ENCODE results near the gene DBH.

DBH gene

DNA sequence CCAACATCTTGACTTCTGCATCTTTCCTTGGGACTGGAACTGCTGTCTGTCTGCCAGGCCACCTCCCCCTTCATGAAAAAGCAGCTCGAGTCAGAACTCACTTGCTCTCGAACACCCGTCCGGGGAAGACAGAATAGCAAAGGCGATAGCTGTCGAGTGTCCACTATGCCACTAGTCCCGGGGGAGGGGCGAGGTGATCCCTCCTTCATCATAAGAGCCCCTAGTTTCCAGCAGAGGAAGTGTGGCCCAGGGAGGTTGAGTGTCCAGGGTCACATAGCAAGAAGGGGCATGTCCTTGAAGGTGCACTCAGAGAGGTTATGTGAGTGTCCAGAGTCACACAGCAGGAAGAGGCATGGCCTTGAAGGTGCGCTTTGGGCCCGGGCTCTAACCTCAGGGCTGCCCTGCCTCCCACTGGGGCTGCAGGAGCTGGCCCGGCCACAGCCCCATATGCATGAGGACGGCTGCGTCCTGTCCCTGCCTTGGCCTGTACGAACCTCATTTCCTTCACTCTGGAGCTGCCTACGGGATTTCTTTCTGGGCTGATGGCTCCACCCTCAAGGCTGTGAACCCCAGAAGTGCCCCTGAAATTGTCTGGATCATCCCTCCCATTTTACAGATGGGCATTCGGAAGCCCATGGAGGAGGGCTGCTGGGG, 6.7 kb downstream of the DBH start:
- no peak for DNase-seq (ENCODE audit: low read depth in 2 of 2, low spot score in 1 of 2)

DNA sequence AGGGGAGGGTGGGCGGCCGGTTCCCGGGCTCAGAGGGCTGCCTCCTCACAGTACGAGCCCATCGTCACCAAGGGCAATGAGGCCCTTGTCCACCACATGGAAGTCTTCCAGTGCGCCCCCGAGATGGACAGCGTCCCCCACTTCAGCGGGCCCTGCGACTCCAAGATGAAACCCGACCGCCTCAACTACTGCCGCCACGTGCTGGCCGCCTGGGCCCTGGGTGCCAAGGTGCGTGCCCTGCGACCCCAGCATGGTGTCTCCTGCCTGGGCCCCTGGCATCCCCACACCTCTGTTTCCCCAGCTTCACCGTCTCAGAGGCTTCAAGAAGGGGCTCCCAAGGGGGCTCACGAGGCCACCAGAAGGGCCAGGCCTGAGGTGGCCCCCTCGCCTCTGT, 7.2 kb downstream of the DBH start:
- DNase-seq (ENCODE audit: low read depth in 2 of 2, low spot score in 1 of 2): no peak

DNA sequence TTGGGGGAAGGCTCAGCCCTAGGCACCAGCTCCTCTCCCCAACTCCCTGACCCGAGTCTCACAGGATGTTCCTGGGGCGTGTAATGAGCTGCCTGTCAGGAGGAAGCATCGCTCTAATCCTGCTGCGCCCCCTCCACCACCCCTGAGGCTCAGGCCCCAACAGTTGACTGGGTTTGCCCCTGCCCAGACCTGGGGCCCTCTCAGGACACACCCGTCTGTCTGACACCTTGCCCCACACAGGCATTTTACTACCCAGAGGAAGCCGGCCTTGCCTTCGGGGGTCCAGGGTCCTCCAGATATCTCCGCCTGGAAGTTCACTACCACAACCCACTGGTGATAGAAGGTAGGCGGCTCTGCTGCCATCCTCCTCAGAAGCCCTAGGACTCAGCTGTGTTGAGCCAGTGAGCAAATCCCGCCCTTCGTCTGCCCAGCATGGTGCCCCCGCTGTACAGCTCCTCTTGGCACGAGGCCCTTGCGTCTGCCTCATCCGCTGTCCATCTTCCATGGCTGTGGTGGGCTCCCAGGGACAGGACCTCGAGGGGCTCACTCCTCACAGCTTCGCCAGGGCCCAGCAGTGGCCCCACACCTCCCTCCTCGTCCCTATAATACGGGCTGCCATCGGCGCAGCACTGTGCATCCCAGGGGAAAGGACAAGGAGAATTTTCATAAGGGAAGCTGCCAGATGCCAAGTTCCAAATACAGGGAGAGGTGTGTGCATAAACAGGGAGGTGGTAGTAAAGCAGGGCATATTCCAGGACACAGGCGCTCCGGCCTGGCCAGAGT, 8.0 kb downstream of the DBH start:
- no peak for DNase-seq (ENCODE audit: low read depth in 2 of 2, low spot score in 1 of 2)

DNA sequence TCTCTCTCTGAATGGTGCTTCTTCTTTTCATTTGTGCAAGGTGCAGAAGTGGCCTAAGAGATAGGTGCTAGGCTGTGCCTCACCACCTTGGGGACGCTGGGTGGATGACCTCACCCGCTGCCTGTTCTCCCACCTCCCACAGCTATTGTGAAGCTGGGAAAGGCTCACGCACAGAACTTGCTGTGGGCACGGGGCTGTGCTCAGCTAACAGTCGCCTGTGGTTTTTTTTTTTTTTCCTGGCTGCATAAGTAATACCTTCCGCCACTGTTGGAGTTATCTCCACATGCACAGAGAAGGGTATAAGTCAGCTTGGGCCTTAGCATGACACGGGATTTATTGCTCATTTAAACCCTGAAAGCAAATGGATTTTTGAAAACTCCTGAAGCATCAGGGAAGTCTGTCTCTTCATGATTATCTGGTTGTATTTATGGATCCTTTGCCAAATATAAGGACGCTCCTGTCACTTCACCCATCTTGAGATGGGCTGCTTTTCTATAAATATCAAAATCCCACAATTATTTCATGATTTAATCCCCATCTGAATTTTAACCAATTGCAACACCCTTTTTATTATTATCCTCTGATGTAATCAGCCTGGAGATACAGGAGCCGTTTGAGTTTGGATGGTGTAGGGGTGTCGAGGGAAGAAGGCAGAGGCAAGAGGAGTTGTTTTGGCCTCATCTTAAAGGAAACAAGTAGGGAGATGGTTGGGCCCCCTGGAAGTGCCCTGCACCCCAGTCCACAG, 9.0 kb downstream of the DBH start:
- no peak for DNase-seq (ENCODE audit: low read depth in 2 of 2, low spot score in 1 of 2)

DNA sequence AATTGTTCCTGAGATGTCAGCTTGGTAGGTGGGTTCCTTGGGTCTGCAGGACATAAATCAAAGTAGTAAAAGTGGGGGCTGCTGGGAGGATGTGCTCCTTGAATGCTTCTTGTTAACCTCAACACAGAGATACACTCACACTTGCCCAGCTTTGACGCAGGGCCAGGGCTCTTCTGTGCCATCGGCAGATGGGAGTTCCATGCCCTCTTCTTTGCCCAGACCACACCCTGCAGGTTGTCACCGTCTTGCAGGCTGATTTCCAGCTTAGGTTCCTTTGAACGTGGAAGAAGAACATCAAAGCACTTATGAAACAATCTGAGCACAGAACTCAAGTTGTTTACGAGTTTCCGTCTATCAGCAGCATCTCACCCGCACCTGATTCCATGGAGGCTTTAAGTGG, 11.0 kb downstream of the DBH start:
- DNase-seq (ENCODE audit: low read depth in 2 of 2, low spot score in 1 of 2): no peak

DNA sequence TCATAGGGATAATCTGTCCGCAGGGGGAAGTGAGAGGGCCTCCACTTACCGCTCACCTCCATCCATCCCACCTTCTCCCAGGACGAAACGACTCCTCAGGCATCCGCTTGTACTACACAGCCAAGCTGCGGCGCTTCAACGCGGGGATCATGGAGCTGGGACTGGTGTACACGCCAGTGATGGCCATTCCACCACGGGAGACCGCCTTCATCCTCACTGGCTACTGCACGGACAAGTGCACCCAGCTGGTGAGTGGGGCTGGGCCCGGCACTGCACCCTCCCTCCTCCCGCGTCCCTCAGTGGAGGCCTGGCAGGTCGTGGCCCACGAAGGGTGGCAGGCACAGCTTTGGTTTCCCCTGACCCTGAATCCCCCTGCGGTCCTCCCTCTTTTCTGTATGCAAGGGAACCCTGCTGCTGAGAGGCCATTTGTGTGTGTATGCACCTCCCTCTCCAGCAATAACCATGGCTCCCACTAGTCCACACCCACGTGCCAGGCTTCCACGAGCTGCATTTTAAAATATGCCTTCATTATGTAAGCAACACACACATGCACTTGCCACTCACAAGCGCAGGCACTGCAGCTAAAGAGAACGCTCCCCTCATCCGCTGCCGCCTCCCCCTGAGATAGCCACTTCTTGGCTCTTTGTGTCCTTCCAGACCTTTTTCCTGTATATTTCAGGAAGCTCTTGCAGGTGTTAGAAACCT, 11.8 kb downstream of the DBH start:
- DNase-seq (ENCODE audit: low read depth in 2 of 2, low spot score in 1 of 2): no peak

DNA sequence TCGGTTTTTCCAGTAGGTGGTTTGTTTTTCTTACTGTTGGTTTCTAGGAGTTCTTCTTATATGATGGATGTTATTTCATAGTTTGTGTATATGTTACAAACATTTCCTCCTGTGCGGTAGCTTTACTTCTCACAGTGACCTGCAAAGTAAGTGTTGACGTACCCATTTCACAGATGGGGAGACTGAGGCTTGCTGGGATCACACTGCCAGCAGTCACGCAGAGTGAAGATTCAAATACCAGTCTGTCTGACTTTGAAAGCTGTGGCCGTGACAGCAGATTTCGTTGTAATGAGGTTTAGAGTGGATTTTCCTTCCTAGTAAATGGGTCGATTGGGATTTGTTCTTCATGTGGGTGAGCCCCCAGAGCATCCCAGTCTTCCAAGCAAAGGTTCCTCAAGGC, 13.0 kb downstream of the DBH start:
- no peak for DNase-seq (ENCODE audit: low read depth in 2 of 2, low spot score in 1 of 2)

DNA sequence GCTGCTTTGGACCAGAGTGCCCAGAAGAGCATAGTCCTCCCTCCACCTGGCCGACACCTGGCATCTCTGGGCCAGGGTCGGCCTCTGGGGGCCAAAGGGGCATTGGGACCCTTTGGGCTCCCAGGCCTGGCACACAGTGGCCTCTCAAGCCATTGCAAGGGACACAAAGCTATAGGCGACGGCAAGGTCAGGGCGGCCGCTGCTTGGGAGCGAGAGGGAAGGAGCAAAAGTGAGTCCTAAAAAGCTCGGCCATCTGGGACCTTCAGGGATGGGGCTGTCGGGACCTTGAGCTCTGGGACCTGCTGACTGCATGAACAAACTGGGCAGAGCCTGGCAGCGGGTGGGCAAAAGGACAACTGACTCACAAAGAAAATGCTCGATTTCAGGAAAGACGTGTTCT, 13.9 kb downstream of the DBH start:
- DNase-seq (ENCODE audit: low read depth in 2 of 2, low spot score in 1 of 2): no peak

DNA sequence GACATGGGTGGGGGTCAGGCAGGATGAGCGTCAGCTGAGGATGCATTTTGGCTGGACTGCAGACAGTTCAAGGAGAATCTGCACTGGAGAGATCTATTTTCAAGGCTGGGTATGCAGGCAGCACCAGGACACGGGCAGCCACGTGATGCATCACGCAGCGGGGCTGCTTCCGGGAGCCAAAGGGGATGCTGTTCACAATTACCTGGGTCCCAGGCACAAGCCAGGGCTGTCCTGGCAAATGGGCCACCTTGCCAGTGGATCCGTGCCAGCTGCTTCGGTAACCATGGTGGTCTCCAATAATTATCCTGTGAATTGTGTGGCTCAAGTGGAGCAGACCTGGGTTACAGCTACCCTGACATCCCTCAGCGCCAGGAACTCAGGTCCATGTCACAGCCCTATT, 17.5 kb downstream of the DBH start:
- no peak for DNase-seq (ENCODE audit: low read depth in 2 of 2, low spot score in 1 of 2)

DNA sequence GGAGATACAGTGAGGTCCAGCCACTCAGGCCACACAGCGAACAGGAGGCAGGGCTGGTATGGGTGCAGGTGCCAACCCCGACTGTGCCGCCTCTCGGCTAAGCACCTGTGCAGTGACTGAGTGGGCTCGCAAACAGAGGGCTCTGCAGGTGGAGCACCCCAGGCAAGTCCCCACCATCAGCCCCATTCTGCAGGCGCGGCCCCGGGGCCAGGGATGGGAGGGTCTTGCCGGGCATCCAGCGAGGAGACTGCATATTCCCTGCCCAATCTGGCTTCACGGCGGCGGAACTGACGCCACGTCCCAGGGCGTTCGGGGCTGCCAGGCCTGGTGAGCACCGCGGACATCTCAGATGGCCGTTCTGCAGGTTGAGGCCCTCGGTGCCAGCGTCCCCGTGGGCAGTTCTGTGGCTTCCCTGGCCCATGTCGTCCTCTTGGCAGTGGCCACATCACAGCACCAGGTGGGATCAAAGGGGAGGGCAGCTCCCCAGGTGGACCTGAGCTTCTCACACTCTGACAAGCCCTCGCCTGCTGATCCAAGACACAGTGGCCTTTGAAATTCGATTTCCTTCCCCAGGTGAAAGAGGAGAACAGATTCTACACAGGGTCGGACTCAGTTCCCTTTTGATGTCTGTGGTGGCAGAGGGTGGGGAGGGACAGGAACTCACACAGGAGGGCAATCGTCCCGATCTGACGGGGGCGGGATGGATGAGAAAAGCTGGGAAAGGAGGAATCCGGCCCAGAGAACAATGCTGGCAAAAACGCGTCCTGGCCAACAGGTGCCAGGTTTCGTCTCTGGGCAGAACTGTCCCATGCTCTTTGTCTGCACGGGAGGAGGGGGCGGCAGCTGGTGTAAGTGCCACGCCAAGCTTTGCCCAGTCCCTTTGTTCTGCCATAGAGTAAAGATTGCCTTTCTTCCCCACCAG, 18.8 kb downstream of the DBH start:
- DNase-seq (ENCODE audit: low read depth in 2 of 2, low spot score in 1 of 2): no peak

DNA sequence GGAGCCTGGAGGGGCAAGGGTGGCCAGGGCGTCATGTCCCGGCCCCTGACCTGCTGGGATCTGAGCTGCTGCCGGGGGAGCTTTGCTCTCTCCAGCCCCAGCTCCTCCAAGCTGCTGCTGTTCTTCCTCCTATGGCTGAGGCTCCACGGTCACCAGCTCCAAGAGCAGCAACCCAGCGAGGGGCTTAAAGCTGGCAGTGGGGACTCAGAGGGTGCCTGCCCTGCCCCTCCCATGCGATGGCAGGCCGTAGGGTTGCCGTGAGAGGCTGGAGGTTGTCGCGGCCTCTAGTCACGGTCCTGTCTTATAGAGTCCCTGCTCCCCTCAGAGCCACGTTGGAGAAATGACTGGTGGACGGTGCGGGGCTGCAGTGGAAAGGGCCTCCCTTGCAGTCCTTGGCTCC, 19.5 kb downstream of the DBH start:
- DNase-seq (ENCODE audit: low read depth in 2 of 2, low spot score in 1 of 2): no peak

DNA sequence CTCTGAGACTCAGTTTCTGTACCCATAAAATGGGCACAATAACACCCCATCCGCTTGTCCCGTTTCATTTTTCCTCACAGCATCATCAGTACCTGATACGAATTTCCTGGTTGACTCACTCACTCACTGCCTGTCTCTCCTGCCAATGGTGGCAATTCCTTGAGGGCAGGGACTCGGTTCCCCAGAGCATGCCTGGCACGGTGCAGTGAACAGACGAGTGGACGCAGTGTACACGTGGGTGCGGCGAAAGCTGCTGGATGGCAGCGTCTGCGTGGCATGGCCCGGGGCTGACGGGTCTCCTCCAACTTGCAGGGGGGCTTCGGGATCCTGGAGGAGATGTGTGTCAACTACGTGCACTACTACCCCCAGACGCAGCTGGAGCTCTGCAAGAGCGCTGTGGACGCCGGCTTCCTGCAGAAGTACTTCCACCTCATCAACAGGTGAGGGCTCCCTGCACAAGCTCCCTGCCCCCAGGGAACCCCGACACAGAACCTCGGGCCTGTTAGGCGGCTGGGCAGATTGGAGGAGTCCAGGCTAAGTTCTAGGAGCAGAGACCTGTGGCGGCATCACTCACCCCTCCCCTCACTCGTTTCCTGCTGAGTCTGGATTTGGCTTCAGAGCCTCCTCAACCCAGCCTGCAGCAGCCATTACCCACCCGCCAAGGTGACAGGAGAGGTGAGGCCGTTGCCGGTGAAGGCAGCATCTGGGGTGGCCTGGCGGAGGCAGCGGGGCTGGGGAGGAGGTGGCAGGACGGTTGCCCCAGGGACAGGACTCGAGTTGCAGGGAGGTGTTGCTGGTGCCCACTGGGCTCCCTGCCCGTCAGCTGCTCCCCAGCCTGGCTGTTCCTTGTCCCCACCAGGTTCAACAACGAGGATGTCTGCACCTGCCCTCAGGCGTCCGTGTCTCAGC, 20.3 kb downstream of the DBH start:
- DNase-seq (ENCODE audit: low read depth in 2 of 2, low spot score in 1 of 2): no peak

DNA sequence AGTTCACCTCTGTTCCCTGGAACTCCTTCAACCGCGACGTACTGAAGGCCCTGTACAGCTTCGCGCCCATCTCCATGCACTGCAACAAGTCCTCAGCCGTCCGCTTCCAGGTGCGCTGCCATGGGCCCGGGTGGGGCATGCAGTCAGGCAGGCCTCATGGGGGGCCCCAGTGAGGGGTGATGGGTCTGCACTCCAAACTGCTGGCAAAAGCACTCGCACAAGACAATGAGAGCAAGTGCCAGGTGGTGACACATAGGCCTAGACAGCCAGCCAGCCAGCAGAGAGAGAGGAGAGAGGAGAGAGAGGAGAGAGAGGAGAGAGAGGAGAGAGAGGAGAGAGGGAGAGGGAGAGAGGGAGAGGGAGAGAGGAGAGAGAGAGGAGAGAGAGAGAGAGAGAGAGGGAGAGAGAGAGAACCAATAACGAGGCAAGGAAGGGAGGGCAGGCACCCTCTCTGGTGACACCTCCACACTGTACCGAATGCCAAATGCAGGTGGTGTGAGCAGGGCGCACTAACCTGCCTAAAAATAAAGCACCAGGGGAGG, 21.0 kb downstream of the DBH start:
- no peak for DNase-seq (ENCODE audit: low read depth in 2 of 2, low spot score in 1 of 2)

DNA sequence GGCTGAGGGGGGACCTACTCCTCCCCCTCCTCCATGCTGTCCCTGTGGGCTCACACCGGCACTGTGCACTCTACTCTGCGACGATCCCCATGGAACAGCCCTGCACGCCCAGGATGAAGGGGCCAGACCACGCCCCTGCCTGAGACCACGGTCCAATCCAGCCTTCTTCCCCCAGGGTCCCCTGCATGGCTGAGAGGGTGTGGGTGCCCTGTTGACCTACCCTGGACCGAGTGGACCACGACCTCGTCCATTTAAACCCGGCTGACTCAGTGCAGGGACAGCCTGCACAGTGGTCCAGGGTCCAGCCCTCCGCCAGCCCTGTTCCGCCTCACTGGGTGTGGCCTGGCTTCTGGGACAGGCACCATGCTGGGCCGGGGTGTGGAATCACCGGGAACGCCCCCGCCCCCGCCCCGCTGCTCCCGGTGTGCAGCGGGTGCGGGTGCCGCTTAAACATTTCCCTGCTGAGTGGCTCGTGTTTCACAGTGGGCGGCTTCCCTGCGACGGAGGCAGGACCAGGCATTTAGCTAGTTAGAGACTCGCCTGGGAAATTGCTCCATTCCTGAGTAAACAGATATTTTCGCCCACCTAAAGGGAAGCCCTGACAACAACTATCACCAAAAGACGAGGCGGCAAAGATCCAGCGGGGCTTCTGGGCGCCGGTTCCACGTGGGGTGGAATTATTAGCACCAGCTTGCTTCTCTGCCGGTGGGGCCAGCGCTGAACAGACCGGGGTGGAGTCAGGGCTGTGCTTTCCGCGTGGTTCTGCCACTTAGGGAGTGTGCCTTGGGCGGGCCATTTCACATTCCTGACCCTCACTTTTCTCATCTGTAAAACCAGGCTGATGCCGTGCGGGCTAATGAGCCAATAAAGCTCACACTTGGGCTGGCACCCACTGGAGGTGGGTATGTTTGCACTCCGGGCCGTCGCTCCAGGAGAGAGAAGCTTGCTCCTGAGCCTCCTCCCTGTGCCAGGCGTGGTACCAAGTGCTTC, 22.6 kb downstream of the DBH start:
- DNase-seq (ENCODE audit: low read depth in 2 of 2, low spot score in 1 of 2): no peak

DNA sequence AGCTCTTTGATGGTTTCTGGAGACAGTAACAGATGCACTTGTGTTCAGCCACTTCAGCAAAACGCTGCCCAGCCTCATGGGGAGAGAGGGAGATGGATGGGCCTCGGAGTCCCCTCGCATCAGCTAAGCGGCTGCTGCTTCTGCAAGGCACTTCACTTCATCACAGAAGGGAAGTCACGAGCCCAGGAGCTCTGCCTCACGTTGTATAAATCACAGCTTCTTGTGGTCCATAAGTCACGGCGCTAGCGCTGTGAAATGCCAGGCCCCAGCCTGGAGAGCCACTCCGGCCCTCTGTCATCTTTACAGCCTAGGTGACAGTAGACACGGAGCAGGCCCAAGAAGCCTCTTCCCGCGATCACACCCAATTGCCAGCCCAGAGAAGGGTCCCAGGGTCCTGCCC, 23.4 kb downstream of the DBH start:
- DNase-seq (ENCODE audit: low read depth in 2 of 2, low spot score in 1 of 2): no peak

DNA sequence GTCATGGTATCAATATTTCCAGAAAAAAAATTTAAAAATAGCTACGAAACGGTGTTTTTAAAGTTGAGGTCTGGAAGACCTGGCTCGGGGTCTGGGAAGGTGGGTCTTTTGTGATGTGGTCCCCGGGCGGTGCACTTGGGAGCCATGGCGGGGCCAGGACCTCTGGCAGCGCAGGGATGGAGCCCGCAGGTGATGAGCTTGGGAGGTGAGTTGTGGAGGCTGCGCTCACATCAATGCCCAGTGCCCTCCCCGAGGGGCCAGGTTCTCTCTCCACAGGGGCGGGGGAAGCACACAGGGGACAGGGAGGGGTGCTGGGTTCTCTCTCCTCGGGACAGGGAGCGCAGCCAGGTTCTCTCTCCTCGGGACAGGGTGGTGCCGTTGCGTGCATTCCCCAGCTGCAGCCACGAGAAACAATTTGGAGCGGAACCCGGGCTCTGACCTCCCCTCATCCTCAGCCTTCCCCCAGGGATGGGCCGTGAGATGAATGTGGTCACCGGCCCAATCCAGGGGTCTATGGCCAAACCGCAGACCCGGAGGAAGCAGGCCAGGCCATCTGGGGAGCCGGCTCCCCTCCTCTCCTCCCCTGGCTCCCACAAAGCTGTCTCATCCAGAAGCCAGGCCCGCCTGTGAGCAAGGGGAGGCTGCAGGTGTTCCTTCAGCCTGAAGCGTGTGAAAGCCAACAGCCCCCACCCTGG, 25.8 kb downstream of the DBH start:
- no peak for DNase-seq (ENCODE audit: low read depth in 2 of 2, low spot score in 1 of 2)

Measured in stimulated activated CD8-positive, alpha-beta memory T cell treated with anti-CD3 and anti-CD28 coated beads, Interleukin-4, amount 100 ng/mL, for 4 hours (primary cell).